ENCODE results near the gene CA11. TPM values are rescaled to one million over a fixed set of nuclear protein-coding genes. Genes with fewer than 3 reads are reported as not detected.

The CA11 gene
- total and polyA plus RNA-seq, 2 of the 8 experiments (the other 6 are each of a cell fraction or from before 2014, with no cell fraction given) = 51.7 to 71.4 TPM

DNA sequence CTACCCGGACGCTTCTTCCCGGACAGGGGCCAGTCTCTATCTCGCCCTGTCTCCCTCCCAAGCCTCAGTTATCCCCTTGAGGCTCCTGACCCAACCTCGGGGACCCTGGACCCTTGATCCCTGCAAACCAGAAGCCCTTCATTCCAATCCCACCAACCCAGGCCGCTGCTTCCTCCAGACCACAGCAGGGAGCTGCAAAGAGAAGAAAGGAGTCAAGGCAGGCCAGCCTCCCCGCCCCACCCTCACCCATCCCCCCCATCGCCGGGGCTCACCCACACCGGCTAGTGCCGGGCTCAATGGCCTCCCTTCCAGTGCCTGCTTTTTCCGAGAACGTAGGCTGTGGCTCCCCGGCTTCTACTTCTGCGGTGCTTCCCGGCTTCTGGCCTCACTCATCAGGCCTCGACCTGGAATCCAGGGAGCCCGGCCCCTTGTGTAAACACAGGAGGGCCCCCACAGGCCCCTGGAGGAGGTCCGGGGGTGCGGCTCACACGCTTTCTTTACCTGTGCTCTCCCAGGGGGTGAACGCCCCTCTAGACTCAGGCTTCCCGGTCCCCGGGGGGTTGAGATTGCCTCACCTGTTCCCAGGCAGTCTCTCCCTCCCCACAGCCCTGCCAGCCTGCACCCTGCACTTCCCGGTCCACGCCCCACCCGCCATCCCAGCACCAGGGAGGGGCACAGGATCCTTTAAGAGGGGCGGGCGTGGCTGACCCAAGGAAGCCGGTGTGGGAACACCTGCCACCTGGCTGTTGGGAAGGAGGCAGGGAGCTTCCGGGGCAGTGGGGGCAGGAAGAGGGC is 31.4 kb downstream of the CA11 start, which contains the start of gene FAM83E (continued):
- TF ChIP-seq, protein P1, sequence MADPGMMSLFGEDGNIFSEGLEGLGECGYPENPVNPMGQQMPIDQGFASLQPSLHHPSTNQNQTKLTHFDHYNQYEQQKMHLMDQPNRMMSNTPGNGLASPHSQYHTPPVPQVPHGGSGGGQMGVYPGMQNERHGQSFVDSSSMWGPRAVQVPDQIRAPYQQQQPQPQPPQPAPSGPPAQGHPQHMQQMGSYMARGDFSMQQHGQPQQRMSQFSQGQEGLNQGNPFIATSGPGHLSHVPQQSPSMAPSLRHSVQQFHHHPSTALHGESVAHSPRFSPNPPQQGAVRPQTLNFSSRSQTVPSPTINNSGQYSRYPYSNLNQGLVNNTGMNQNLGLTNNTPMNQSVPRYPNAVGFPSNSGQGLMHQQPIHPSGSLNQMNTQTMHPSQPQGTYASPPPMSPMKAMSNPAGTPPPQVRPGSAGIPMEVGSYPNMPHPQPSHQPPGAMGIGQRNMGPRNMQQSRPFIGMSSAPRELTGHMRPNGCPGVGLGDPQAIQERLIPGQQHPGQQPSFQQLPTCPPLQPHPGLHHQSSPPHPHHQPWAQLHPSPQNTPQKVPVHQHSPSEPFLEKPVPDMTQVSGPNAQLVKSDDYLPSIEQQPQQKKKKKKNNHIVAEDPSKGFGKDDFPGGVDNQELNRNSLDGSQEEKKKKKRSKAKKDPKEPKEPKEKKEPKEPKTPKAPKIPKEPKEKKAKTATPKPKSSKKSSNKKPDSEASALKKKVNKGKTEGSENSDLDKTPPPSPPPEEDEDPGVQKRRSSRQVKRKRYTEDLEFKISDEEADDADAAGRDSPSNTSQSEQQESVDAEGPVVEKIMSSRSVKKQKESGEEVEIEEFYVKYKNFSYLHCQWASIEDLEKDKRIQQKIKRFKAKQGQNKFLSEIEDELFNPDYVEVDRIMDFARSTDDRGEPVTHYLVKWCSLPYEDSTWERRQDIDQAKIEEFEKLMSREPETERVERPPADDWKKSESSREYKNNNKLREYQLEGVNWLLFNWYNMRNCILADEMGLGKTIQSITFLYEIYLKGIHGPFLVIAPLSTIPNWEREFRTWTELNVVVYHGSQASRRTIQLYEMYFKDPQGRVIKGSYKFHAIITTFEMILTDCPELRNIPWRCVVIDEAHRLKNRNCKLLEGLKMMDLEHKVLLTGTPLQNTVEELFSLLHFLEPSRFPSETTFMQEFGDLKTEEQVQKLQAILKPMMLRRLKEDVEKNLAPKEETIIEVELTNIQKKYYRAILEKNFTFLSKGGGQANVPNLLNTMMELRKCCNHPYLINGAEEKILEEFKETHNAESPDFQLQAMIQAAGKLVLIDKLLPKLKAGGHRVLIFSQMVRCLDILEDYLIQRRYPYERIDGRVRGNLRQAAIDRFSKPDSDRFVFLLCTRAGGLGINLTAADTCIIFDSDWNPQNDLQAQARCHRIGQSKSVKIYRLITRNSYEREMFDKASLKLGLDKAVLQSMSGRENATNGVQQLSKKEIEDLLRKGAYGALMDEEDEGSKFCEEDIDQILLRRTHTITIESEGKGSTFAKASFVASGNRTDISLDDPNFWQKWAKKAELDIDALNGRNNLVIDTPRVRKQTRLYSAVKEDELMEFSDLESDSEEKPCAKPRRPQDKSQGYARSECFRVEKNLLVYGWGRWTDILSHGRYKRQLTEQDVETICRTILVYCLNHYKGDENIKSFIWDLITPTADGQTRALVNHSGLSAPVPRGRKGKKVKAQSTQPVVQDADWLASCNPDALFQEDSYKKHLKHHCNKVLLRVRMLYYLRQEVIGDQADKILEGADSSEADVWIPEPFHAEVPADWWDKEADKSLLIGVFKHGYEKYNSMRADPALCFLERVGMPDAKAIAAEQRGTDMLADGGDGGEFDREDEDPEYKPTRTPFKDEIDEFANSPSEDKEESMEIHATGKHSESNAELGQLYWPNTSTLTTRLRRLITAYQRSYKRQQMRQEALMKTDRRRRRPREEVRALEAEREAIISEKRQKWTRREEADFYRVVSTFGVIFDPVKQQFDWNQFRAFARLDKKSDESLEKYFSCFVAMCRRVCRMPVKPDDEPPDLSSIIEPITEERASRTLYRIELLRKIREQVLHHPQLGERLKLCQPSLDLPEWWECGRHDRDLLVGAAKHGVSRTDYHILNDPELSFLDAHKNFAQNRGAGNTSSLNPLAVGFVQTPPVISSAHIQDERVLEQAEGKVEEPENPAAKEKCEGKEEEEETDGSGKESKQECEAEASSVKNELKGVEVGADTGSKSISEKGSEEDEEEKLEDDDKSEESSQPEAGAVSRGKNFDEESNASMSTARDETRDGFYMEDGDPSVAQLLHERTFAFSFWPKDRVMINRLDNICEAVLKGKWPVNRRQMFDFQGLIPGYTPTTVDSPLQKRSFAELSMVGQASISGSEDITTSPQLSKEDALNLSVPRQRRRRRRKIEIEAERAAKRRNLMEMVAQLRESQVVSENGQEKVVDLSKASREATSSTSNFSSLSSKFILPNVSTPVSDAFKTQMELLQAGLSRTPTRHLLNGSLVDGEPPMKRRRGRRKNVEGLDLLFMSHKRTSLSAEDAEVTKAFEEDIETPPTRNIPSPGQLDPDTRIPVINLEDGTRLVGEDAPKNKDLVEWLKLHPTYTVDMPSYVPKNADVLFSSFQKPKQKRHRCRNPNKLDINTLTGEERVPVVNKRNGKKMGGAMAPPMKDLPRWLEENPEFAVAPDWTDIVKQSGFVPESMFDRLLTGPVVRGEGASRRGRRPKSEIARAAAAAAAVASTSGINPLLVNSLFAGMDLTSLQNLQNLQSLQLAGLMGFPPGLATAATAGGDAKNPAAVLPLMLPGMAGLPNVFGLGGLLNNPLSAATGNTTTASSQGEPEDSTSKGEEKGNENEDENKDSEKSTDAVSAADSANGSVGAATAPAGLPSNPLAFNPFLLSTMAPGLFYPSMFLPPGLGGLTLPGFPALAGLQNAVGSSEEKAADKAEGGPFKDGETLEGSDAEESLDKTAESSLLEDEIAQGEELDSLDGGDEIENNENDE (IDR thresholded peaks at IDR 0.05; ENCODE audit: insufficient replicate concordance, low read length) = no peak
- no peak for TF ChIP-seq FOSL1 (IDR thresholded peaks at IDR 0.05; ENCODE audit: insufficient read depth, low read depth, low read length)
- TF ChIP-seq, protein P2, sequence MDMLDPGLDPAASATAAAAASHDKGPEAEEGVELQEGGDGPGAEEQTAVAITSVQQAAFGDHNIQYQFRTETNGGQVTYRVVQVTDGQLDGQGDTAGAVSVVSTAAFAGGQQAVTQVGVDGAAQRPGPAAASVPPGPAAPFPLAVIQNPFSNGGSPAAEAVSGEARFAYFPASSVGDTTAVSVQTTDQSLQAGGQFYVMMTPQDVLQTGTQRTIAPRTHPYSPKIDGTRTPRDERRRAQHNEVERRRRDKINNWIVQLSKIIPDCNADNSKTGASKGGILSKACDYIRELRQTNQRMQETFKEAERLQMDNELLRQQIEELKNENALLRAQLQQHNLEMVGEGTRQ (IDR thresholded peaks at IDR 0.05; ENCODE audit: low read length) = no peak
- TF ChIP-seq TAF7 (optimal IDR thresholded peaks at IDR 0.05; ENCODE audit: borderline replicate concordance, low read depth, low read length) = peak; percentile 29
- TF ChIP-seq MAFK (IDR thresholded peaks at IDR 0.05; ENCODE audit: low read depth, low read length) = no peak
- peak in 1 of 2 experiments; percentile 0; a peak in 1 of 4 replicates for TF ChIP-seq RAD21 (IDR thresholded peaks at IDR 0.05 in 1 of 2, conservative IDR thresholded peaks at IDR 0.05 in 1 of 2; ENCODE audit: low read depth in 2 of 2, low read length in 2 of 2)
- TF ChIP-seq SIN3A (conservative IDR thresholded peaks at IDR 0.05 in 1 of 2, IDR thresholded peaks at IDR 0.05 in 1 of 2; ENCODE audit: low read depth in 1 of 2, low read length in 2 of 2) = no peak; a peak in 1 of 4 replicates

All from H1 (cell line).